IMR-90 (cell line): Measurements from ENCODE around the gene IL1RL1. TPM values are rescaled to one million over a fixed set of nuclear protein-coding genes. Genes with fewer than 3 reads are reported as not detected.

Experiments used
- ATAC-seq: fragments of 200-7000 bp; cut with Tn5 transposase; 2 replicates; pipeline ENCODE4 v1.9.1; 2020; ENCODE audit warnings: low read depth, mild to moderate bottlenecking, moderate library complexity
- BruUV-seq: library from RNA; stranded (reverse); fragments of 400-500 nt; replicated peaks from 2 replicates; lab custom pipeline; 2021; lab: Mats Ljungman, UMichigan
- CTCF ChIA-PET: fragments of 300-600 bp; formaldehyde crosslinking; extraction: SDS; loops from one replicate; lab custom pipeline; 2021; ENCODE audit warnings: antibody characterized with exemption; lab: Yijun Ruan, JAX
- POLR2A ChIA-PET: fragments of 300-600 bp; sonication (Branson Sonifier 250); formaldehyde crosslinking; loops from one replicate; lab custom pipeline; 2022; ENCODE audit warnings: antibody characterized with exemption; ENCODE audit not compliant: unreplicated experiment; lab: Charles Lee
- DNase-seq: peaks from one replicate; pipeline ENCODE4 v3.0.0; 2013
- H2AFZ ChIP-seq: replicated peaks from 2 replicates; pipeline ENCODE3; 2013; ENCODE audit warnings: low read length, mild to moderate bottlenecking; ENCODE audit not compliant: poor library complexity
- H2AK5ac ChIP-seq: 2 replicates; pipeline ENCODE4 v1.6.1; 2013; ENCODE audit warnings: low read depth, low read length, inconsistent platforms
- H2AK9ac ChIP-seq: replicated peaks from 2 replicates; pipeline ENCODE3; 2013; ENCODE audit warnings: mild to moderate bottlenecking, low read depth, low read length, moderate library complexity; ENCODE audit not compliant: poor library complexity
- H2BK120ac ChIP-seq: 2 replicates; pipeline ENCODE4 v1.6.1; 2013; ENCODE audit warnings: low read depth, low read length, inconsistent platforms
- H2BK15ac ChIP-seq: 3 replicates; pipeline ENCODE4 v1.6.1; 2013; ENCODE audit warnings: low read depth, low read length, inconsistent platforms
- H2BK20ac ChIP-seq: 2 replicates; pipeline ENCODE4 v1.6.1; 2013; ENCODE audit warnings: low read depth, mild to moderate bottlenecking, inconsistent platforms, low read length, moderate library complexity
- H2BK5ac ChIP-seq: 2 replicates; pipeline ENCODE4 v1.6.1; 2013; ENCODE audit warnings: mild to moderate bottlenecking, low read depth, low read length, inconsistent platforms; ENCODE audit not compliant: poor library complexity, severe bottlenecking
- H3K14ac ChIP-seq: replicated peaks from 2 replicates; pipeline ENCODE4 v1.6.1; 2013; ENCODE audit warnings: low read depth, low read length, inconsistent platforms
- H3K18ac ChIP-seq: 2 replicates; pipeline ENCODE4 v1.6.1; 2013; ENCODE audit warnings: low read depth, low read length, control low read depth
- H3K23ac ChIP-seq: 2 replicates; pipeline ENCODE4 v1.6.1; 2013; ENCODE audit warnings: low read depth, low read length, inconsistent platforms
- H3K27ac ChIP-seq: 2 replicates; pipeline ENCODE4 v1.5.1; 2013; ENCODE audit warnings: mild to moderate bottlenecking, control low read depth, low read length; ENCODE audit not compliant: insufficient read depth
- H3K27me3 ChIP-seq: 2 replicates; pipeline ENCODE4 v1.6.1; 2013; ENCODE audit warnings: low read length; ENCODE audit not compliant: control insufficient read depth, insufficient read depth
- H3K36me3 ChIP-seq: 2 replicates; pipeline ENCODE4 v1.6.1; 2013; ENCODE audit warnings: low read length, mixed read lengths; ENCODE audit not compliant: control insufficient read depth, insufficient read depth
- H3K4ac ChIP-seq: 2 replicates; pipeline ENCODE4 v1.6.1; 2013; ENCODE audit warnings: low read depth, low read length, inconsistent platforms
- H3K4me1 ChIP-seq: 2 replicates; pipeline ENCODE4 v1.6.1; 2013; ENCODE audit warnings: low read length, mixed read lengths; ENCODE audit not compliant: control insufficient read depth, insufficient read depth
- H3K4me2 ChIP-seq: 2 replicates; pipeline ENCODE4 v1.6.1; 2013; ENCODE audit warnings: low read depth, mild to moderate bottlenecking, control low read depth, low read length, moderate library complexity
- H3K4me3 ChIP-seq: 2 replicates; pipeline ENCODE4 v1.5.1; 2013; ENCODE audit warnings: low read depth, mild to moderate bottlenecking, control low read depth, low read length, moderate library complexity; ENCODE audit not compliant: insufficient read depth
- H3K56ac ChIP-seq: 2 replicates; pipeline ENCODE4 v1.6.1; 2013; ENCODE audit warnings: low read length, inconsistent platforms; ENCODE audit not compliant: insufficient read depth; ENCODE audit errors: extremely low read depth
- H3K79me1 ChIP-seq, 2 experiments: 2 replicates each; pipeline ENCODE4 v1.6.1; 2013; ENCODE audit warnings: low read length in 2 of 2, inconsistent platforms in 1 of 2, low read depth in 1 of 2
- H3K9ac ChIP-seq: 2 replicates; pipeline ENCODE4 v1.6.1; 2013; ENCODE audit warnings: low read depth, low read length, control low read depth
- H3K9me1 ChIP-seq: 2 replicates; pipeline ENCODE4 v1.6.1; 2013; ENCODE audit warnings: low read length, inconsistent platforms; ENCODE audit not compliant: insufficient read depth
- H3K9me3 ChIP-seq: 2 replicates; pipeline ENCODE4 v1.6.1; 2013; ENCODE audit warnings: low read length; ENCODE audit not compliant: control insufficient read depth, insufficient read depth
- H4K20me1 ChIP-seq: 2 replicates; pipeline ENCODE4 v1.6.1; 2013; ENCODE audit warnings: low read length, inconsistent platforms; ENCODE audit not compliant: insufficient read depth
- H4K5ac ChIP-seq: 2 replicates; pipeline ENCODE4 v1.6.1; 2013; ENCODE audit warnings: mild to moderate bottlenecking, low read depth, low read length, control low read depth
- H4K8ac ChIP-seq, 2 experiments: 2 replicates each; pipeline ENCODE4 v1.6.1; 2013; ENCODE audit warnings: low read depth in 2 of 2, low read length in 2 of 2, control low read depth in 1 of 2, inconsistent platforms in 1 of 2
- H4K91ac ChIP-seq: 2 replicates; pipeline ENCODE4 v1.6.1; 2013; ENCODE audit warnings: low read depth, low read length, inconsistent platforms; ENCODE audit not compliant: insufficient read depth
- BHLHE40 ChIP-seq: fragments of 150-350 bp; IDR thresholded peaks from 2 replicates; pipeline ENCODE4 v1.6.1; 2016; ENCODE audit warnings: mild to moderate bottlenecking, low read depth, low read length
- CEBPB ChIP-seq: IDR thresholded peaks from 2 replicates; pipeline ENCODE4 v1.6.1; 2012; ENCODE audit warnings: low read depth, low read length, improper control_type of control experiment
- CHD1 ChIP-seq: IDR thresholded peaks from 2 replicates; pipeline ENCODE4 v1.6.1; 2012; ENCODE audit warnings: low read depth, low read length, improper control_type of control experiment
- FOS ChIP-seq: fragments of 150-350 bp; IDR thresholded peaks from 2 replicates; pipeline ENCODE4 v1.6.1; 2016; ENCODE audit warnings: low read depth, low read length
- MAZ ChIP-seq: IDR thresholded peaks from 2 replicates; pipeline ENCODE4 v1.6.1; 2012; ENCODE audit warnings: low read depth, mild to moderate bottlenecking, low read length, improper control_type of control experiment, moderate library complexity, borderline replicate concordance
- MXI1 ChIP-seq: IDR thresholded peaks from 2 replicates; pipeline ENCODE4 v1.6.1; 2012; ENCODE audit warnings: low read depth, mild to moderate bottlenecking, low read length, moderate library complexity, borderline replicate concordance
- NFE2L2 ChIP-seq: fragments of 150-350 bp; IDR thresholded peaks from 2 replicates; pipeline ENCODE4 v1.6.1; 2016; ENCODE audit warnings: low read depth, mild to moderate bottlenecking, low read length
- POLR2A ChIP-seq: IDR thresholded peaks from 2 replicates; pipeline ENCODE4 v1.6.1; 2012; ENCODE audit warnings: mild to moderate bottlenecking, low read depth, low read length
- RAD21 ChIP-seq: IDR thresholded peaks from 2 replicates; pipeline ENCODE4 v1.6.1; 2012; ENCODE audit warnings: low read length, improper control_type of control experiment
- RCOR1 ChIP-seq: IDR thresholded peaks from 2 replicates; pipeline ENCODE4 v1.6.1; 2012; ENCODE audit warnings: mild to moderate bottlenecking, low read length, improper control_type of control experiment; ENCODE audit not compliant: insufficient replicate concordance
- SMC3 ChIP-seq: fragments of 150-350 bp; IDR thresholded peaks from 2 replicates; pipeline ENCODE4 v1.6.1; 2016; ENCODE audit warnings: low read depth, mild to moderate bottlenecking, antibody characterized with exemption, low read length, moderate library complexity
- WGBS, 2 experiments: methylation state at CpG; one replicate each; pipeline versions ENCODE4 v1.1.5 to v1.1.7; 2013; ENCODE audit warnings: missing lambda C conversion rate in 2 of 2; ENCODE audit not compliant: insufficient read length in 1 of 2; ENCODE audit errors: extremely low coverage in 2 of 2; 5-methylcytosine and 5-hydroxymethylcytosine counted together
- dilution Hi-C: fragments of 300-500 bp; cut with HindIII; formaldehyde crosslinking; loops from one replicate; pipeline ENCODE4 v1.14.3; 2018; ENCODE audit warnings: low sequenced_read_pairs; ENCODE audit not compliant: unreplicated experiment
- in situ Hi-C: fragments of 300-500 bp; cut with MboI; formaldehyde crosslinking; loops from 3 replicates; pipeline ENCODE4 v1.14.3; 2019; ENCODE audit warnings: low sequenced_read_pairs, inconsistent platforms, mixed read lengths
- intact Hi-C: fragments of 100-400 bp; cut with micrococcal nuclease; formaldehyde crosslinking; loops from 2 replicates; pipeline ENCODE4 v1.10.0; 2022
- polyA plus RNA-seq, 3 experiments: library from polyadenylated mRNA; depleted of rRNA; stranded (reverse); fragments of >200 nt; gene quantifications; 2 replicates each; pipeline ENCODE4 v1.2.3, GENCODE V29; 2012; ENCODE audit warnings: low replicate concordance in 1 of 3
- total RNA-seq: library from RNA; depleted of rRNA; stranded (reverse); fragments of >200 nt; gene quantifications from 2 replicates; pipeline ENCODE4 v1.2.3, GENCODE V29; 2012
- TF ChIP-seq, protein P1 (sequence below): fragments of 150-350 bp; IDR thresholded peaks from 2 replicates; pipeline ENCODE4 v1.6.1; 2016; ENCODE audit warnings: low read depth, mild to moderate bottlenecking, low read length, moderate library complexity, borderline replicate concordance
- TF ChIP-seq, protein P2 (sequence below): conservative IDR thresholded peaks from 2 replicates; pipeline ENCODE4 v1.5.1; 2012; ENCODE audit warnings: mild to moderate bottlenecking, low read depth, low read length, improper control_type of control experiment

Gene IL1RL1
- total and polyA plus RNA-seq, 2 of the 4 experiments (the other 2 are of a cell fraction), result under 0.01 to 0.14 TPM

DNA sequence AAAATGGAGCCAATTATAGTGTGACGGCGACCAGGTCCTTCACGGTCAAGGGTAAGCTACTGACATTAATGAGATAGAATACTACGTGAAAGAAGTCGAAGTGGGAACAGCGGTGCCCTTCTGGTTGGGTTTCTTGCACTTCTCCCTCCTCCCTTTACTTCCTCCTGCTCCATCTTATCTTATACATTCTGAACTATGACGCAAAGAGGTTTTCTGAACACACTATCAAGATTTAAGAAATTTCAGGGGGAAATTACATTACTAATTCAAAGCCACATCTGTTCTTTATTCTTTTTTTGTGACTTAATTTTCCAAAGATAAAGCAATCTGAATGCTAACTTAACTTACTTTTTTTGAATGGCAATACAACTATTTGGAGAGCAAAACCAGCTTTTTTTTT lies 29.4 kb downstream of the IL1RL1 start:
- no TSS peak for BruUV-seq
- Histone ChIP-seq H2BK120ac (no peak overlapping the region), H2BK15ac (no peak overlapping the region), H3K56ac (no peak overlapping the region), H3K4me1 (no peaks in the 10 kb centered on the region), H2BK5ac (no peak overlapping the region), H4K5ac (no peak overlapping the region), H3K36me3 (no peaks in the 10 kb centered on the region), H3K18ac (no peak overlapping the region), H3K79me1 (no peaks in the 10 kb centered on the region), H3K9ac (no peak overlapping the region), H3K4me3 (no peak overlapping the region), H3K27me3 (peaks cover 13% of the 10 kb centered on the region; the same call in 1 of the 2 replicates), H3K4ac (no peak overlapping the region), H4K8ac (no peak overlapping the region), H2AK9ac (no peak overlapping the region), H3K9me3 (no peaks in the 10 kb centered on the region), H3K4me2 (no peak overlapping the region), H4K20me1 (no peaks in the 10 kb centered on the region), H2AK5ac (no peak overlapping the region), H2BK20ac (no peak overlapping the region), H3K23ac (no peak overlapping the region), H3K14ac (no peak overlapping the region), H3K27ac (no peak overlapping the region), H3K9me1 (no peaks in the 10 kb centered on the region; the same call in 1 of the 2 replicates), H4K91ac (no peak overlapping the region), H2AFZ (no peak overlapping the region)
- dilution Hi-C loops, result no loop called here
- CTCF ChIA-PET, result no interaction called here
- POLR2A ChIA-PET, result no interaction called here
- TF ChIP-seq MXI1 (no peak), CEBPB (no peak), RCOR1 (no peak), POLR2A (no peak), NFE2L2 (no peak), SMC3 (no peak), FOS (no peak), MAZ (no peak), CHD1 (no peak), BHLHE40 (no peak), RAD21 (no peak)
- TF ChIP-seq, protein P1, sequence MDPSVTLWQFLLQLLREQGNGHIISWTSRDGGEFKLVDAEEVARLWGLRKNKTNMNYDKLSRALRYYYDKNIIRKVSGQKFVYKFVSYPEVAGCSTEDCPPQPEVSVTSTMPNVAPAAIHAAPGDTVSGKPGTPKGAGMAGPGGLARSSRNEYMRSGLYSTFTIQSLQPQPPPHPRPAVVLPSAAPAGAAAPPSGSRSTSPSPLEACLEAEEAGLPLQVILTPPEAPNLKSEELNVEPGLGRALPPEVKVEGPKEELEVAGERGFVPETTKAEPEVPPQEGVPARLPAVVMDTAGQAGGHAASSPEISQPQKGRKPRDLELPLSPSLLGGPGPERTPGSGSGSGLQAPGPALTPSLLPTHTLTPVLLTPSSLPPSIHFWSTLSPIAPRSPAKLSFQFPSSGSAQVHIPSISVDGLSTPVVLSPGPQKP, result no peak
- TF ChIP-seq, protein P2, sequence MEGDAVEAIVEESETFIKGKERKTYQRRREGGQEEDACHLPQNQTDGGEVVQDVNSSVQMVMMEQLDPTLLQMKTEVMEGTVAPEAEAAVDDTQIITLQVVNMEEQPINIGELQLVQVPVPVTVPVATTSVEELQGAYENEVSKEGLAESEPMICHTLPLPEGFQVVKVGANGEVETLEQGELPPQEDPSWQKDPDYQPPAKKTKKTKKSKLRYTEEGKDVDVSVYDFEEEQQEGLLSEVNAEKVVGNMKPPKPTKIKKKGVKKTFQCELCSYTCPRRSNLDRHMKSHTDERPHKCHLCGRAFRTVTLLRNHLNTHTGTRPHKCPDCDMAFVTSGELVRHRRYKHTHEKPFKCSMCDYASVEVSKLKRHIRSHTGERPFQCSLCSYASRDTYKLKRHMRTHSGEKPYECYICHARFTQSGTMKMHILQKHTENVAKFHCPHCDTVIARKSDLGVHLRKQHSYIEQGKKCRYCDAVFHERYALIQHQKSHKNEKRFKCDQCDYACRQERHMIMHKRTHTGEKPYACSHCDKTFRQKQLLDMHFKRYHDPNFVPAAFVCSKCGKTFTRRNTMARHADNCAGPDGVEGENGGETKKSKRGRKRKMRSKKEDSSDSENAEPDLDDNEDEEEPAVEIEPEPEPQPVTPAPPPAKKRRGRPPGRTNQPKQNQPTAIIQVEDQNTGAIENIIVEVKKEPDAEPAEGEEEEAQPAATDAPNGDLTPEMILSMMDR, result no peak
- no peak for DNase-seq
- WGBS, 2 experiments, result no CpG with 5 or more reads among the region's 7 CpGs
- no peak for ATAC-seq
- in situ Hi-C loops, result no loop called here
- intact Hi-C loops, result no loop called here
